Right lobe of liver (tissue), 4 donors: Measurements from ENCODE around the gene THOC7.

ENCODE experiments used
- POLR2A ChIP-seq: fragments of 450-650 bp; IDR thresholded peaks from one replicate; pipeline ENCODE4 v1.6.1; 2017; ENCODE audit warnings: antibody characterized with exemption, mild to moderate bottlenecking
- TF ChIP-seq, protein P1 (sequence below), 4 donors: fragments of 200-600 bp in 3 of 4; fragments of 450-650 bp in 1 of 4; IDR thresholded peaks; one replicate each; pipeline versions ENCODE4 v1.5.1 to v1.8.0; 2016 to 2022; ENCODE audit warnings: antibody characterized with exemption in 4 of 4, mild to moderate bottlenecking in 2 of 4
- donor health status: DM: no; HTN: no; CAD: no.
- donor health status: DM: no; HTN: no; CAD: no.
- donor health status: DM: no; HTN: yes; CAD: no.

DNA sequence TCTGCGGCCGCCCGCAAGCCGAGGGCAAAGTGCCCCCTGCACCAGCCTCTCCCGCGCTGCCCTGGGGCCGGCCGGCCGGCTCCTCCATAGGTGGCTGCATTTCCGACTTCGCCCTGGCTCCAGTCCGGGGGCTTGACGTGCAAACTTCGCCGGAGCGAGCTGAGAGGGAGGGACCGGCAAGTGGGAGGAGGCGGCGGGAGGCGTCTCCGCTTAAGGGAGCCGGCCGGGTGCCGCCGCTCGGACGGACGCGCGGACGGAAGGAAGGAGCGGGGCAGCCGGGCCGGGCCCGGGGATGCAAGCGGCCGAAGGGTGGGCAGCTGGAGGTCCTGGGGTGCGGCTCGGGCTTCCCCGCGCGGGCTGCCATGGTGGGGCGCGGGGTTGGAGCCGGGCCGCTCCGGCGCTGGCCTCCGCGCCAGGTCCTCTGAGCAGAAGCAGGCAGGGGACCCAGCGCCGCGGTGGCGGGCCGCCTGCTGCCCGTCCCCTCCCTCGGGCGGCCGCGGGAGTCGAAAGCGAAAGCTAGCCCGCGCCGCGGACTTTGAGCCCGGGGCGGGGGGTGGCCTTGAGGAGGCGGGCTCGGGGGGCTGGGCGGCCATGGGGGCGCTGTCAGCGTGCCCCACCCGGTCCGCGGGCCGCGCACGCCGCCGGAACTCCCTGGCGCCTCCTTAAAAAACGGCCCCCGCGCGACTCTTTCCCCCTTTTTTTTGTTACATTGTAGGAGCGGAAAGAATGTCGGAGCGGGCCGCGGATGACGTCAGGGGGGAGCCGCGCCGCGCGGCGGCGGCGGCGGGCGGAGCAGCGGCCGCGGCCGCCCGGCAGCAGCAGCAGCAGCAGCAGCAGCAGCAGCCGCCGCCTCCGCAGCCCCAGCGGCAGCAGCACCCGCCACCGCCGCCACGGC, 48.5 kb upstream of the THOC7 start, which contains the start of gene SCAANT1:
- TF ChIP-seq, protein P1, sequence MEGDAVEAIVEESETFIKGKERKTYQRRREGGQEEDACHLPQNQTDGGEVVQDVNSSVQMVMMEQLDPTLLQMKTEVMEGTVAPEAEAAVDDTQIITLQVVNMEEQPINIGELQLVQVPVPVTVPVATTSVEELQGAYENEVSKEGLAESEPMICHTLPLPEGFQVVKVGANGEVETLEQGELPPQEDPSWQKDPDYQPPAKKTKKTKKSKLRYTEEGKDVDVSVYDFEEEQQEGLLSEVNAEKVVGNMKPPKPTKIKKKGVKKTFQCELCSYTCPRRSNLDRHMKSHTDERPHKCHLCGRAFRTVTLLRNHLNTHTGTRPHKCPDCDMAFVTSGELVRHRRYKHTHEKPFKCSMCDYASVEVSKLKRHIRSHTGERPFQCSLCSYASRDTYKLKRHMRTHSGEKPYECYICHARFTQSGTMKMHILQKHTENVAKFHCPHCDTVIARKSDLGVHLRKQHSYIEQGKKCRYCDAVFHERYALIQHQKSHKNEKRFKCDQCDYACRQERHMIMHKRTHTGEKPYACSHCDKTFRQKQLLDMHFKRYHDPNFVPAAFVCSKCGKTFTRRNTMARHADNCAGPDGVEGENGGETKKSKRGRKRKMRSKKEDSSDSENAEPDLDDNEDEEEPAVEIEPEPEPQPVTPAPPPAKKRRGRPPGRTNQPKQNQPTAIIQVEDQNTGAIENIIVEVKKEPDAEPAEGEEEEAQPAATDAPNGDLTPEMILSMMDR (IDR thresholded peaks at IDR 0.05), result peak in 1 of 4 donors; percentile 30
- TF ChIP-seq POLR2A, result peak; percentile 90
